Panc1 (cell line): Measurements from ENCODE around the gene SYCP2. TPM values are rescaled to one million over a fixed set of nuclear protein-coding genes. Genes with fewer than 3 reads are reported as not detected.

Source experiments
- ATAC-seq: fragments of 200-7000 bp; cut with Tn5 transposase; 2 replicates; pipeline ENCODE4 v1.9.1; 2020; ENCODE audit warnings: mild to moderate bottlenecking, moderate library complexity
- BruUV-seq: library from RNA; stranded (reverse); fragments of 400-500 nt; replicated peaks from 2 replicates; lab custom pipeline; 2021; lab: Mats Ljungman, UMichigan
- CTCF ChIA-PET: fragments of 300-600 bp; sonication (Branson Sonifier 250); formaldehyde crosslinking; loops from one replicate; lab custom pipeline; 2022; ENCODE audit warnings: antibody characterized with exemption; lab: Charles Lee
- POLR2A ChIA-PET: fragments of 300-600 bp; sonication (Branson Sonifier 250); formaldehyde crosslinking; loops from one replicate; lab custom pipeline; 2022; ENCODE audit warnings: antibody characterized with exemption; lab: Charles Lee
- DNase-seq: peaks from one replicate; pipeline ENCODE4 v3.0.0-alpha.2; 2010; ENCODE audit warnings: low read depth, low spot score
- H3K27ac ChIP-seq: 2 replicates; pipeline ENCODE4 v1.5.1; 2011; ENCODE audit warnings: mild to moderate bottlenecking, low read length, inconsistent platforms
- H3K27me3 ChIP-seq: fragments of 200-500 bp; sonication (Bioruptor generic); 2 replicates; pipeline ENCODE4 v1.6.0; 2014; ENCODE audit warnings: low read length, inconsistent platforms; ENCODE audit not compliant: control insufficient read depth, insufficient read depth
- H3K36me3 ChIP-seq: fragments of 200-500 bp; sonication (Bioruptor generic); 2 replicates; pipeline ENCODE4 v1.5.1; 2014; ENCODE audit warnings: inconsistent platforms, mild to moderate bottlenecking, low read length, moderate library complexity; ENCODE audit not compliant: control insufficient read depth, insufficient read depth
- H3K4me1 ChIP-seq: 2 replicates; pipeline ENCODE4 v1.5.1; 2011; ENCODE audit warnings: inconsistent platforms, mild to moderate bottlenecking, low read length, moderate library complexity; ENCODE audit not compliant: control insufficient read depth, insufficient read depth
- H3K4me3 ChIP-seq, 2 experiments: 2 replicates each; pipeline ENCODE4 v1.5.1; 2011 to 2012; ENCODE audit warnings: low read depth in 2 of 2, low read length in 2 of 2, mild to moderate bottlenecking in 2 of 2, inconsistent platforms in 1 of 2, moderate library complexity in 1 of 2
- H3K9me3 ChIP-seq: fragments of 200-500 bp; sonication (Bioruptor generic); 2 replicates; pipeline ENCODE4 v1.5.1; 2014; ENCODE audit warnings: low read depth, mild to moderate bottlenecking, inconsistent platforms, low read length, moderate library complexity; ENCODE audit not compliant: control insufficient read depth, insufficient read depth
- POLR2AphosphoS5 ChIP-seq: IDR thresholded peaks from 2 replicates; pipeline ENCODE4 v1.6.1; 2012; ENCODE audit warnings: mild to moderate bottlenecking, low read depth, low read length, moderate library complexity
- SIN3A ChIP-seq: IDR thresholded peaks from 2 replicates; pipeline ENCODE4 v1.6.1; 2012; ENCODE audit warnings: low read depth, mild to moderate bottlenecking, low read length, moderate library complexity, borderline replicate concordance; ENCODE audit not compliant: insufficient read depth
- TCF7L2 ChIP-seq: IDR thresholded peaks from 2 replicates; pipeline ENCODE4 v1.6.1; 2011; ENCODE audit warnings: mild to moderate bottlenecking, low read depth, low read length, inconsistent platforms
- in situ Hi-C: cut with HindIII; loops from 2 replicates; pipeline ENCODE4 v1.10.0; 2016; ENCODE audit warnings: low sequenced_read_pairs, low pct_unique_long_range_greater_than_20kb
- intact Hi-C: fragments of 100-400 bp; cut with micrococcal nuclease; formaldehyde crosslinking; loops from one replicate; pipeline ENCODE4 v1.10.0; 2022; ENCODE audit not compliant: unreplicated experiment
- total RNA-seq: library from RNA; stranded (reverse); gene quantifications from one replicate; pipeline ENCODE4 v1.2.1, GENCODE V29; 2021; ENCODE audit not compliant: unreplicated experiment
- TF ChIP-seq, protein P1 (sequence below): fragments of 450-650 bp; IDR thresholded peaks from 2 replicates; pipeline ENCODE4 v1.5.1; 2017; ENCODE audit warnings: mild to moderate bottlenecking
- TF ChIP-seq, protein P2 (sequence below), 2 experiments: IDR thresholded peaks; 2 replicates each; pipeline ENCODE4 v1.6.1; 2011 to 2012; ENCODE audit warnings: low read depth in 2 of 2, control low read depth in 1 of 2, low read length in 1 of 2, mild to moderate bottlenecking in 1 of 2, moderate library complexity in 1 of 2; ENCODE audit not compliant: insufficient read depth in 1 of 2

The SYCP2 gene
- total RNA-seq, 1 experiment from 2014 or later = 39.7 TPM

DNA sequence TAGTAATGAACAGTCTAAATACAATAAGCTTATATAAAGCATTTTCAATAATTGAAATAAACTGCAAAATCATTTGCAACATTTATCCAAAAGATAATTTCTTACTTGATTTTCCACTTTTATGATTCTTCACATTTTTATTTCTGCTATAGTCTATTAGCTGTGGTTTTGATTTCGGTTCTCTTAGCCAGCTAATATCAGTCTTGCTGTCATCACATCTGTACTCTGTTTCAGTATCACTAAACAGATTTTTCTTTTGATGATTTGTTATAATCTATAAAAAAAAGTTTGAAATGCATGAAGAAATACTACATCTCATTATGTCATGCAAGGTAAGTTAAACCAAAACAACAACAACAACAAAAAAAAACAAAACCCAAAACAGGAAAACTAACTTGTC is 53.2 kb downstream of the SYCP2 start:
- H3K36me3 ChIP-seq = peaks cover 40% of the 10 kb centered on the region
- no peaks in the 10 kb centered on the region for H3K9me3 ChIP-seq
- no peaks in the 10 kb centered on the region for H3K27me3 ChIP-seq
- no peak overlapping the region for H3K4me3 ChIP-seq
- DNase-seq (no peak), ATAC-seq (no peak)
- TF ChIP-seq POLR2AphosphoS5 = no peak
- TF ChIP-seq SIN3A = no peak
- TF ChIP-seq, protein P1, sequence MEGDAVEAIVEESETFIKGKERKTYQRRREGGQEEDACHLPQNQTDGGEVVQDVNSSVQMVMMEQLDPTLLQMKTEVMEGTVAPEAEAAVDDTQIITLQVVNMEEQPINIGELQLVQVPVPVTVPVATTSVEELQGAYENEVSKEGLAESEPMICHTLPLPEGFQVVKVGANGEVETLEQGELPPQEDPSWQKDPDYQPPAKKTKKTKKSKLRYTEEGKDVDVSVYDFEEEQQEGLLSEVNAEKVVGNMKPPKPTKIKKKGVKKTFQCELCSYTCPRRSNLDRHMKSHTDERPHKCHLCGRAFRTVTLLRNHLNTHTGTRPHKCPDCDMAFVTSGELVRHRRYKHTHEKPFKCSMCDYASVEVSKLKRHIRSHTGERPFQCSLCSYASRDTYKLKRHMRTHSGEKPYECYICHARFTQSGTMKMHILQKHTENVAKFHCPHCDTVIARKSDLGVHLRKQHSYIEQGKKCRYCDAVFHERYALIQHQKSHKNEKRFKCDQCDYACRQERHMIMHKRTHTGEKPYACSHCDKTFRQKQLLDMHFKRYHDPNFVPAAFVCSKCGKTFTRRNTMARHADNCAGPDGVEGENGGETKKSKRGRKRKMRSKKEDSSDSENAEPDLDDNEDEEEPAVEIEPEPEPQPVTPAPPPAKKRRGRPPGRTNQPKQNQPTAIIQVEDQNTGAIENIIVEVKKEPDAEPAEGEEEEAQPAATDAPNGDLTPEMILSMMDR = no peak
- TF ChIP-seq TCF7L2 = no peak
- TF ChIP-seq, protein P2, sequence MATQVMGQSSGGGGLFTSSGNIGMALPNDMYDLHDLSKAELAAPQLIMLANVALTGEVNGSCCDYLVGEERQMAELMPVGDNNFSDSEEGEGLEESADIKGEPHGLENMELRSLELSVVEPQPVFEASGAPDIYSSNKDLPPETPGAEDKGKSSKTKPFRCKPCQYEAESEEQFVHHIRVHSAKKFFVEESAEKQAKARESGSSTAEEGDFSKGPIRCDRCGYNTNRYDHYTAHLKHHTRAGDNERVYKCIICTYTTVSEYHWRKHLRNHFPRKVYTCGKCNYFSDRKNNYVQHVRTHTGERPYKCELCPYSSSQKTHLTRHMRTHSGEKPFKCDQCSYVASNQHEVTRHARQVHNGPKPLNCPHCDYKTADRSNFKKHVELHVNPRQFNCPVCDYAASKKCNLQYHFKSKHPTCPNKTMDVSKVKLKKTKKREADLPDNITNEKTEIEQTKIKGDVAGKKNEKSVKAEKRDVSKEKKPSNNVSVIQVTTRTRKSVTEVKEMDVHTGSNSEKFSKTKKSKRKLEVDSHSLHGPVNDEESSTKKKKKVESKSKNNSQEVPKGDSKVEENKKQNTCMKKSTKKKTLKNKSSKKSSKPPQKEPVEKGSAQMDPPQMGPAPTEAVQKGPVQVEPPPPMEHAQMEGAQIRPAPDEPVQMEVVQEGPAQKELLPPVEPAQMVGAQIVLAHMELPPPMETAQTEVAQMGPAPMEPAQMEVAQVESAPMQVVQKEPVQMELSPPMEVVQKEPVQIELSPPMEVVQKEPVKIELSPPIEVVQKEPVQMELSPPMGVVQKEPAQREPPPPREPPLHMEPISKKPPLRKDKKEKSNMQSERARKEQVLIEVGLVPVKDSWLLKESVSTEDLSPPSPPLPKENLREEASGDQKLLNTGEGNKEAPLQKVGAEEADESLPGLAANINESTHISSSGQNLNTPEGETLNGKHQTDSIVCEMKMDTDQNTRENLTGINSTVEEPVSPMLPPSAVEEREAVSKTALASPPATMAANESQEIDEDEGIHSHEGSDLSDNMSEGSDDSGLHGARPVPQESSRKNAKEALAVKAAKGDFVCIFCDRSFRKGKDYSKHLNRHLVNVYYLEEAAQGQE (IDR thresholded peaks at IDR 0.05; ENCODE audit: insufficient read depth in 1 of 2, low read depth in 2 of 2, low read length in 1 of 2) = no peak
- H3K27ac ChIP-seq = no peak overlapping the region
- in situ Hi-C loops (no loop called here), intact Hi-C loops (no loop called here)
- ChIA-PET CTCF (no interaction called here), POLR2A (interaction anchor here (0.6 kb wide), 1 partner anchor 18 kb away, joined by 3 read pairs; no protein-coding TSS in a partner anchor)
- BruUV-seq = no TSS peak
- H3K4me1 ChIP-seq = no peaks in the 10 kb centered on the region

DNA sequence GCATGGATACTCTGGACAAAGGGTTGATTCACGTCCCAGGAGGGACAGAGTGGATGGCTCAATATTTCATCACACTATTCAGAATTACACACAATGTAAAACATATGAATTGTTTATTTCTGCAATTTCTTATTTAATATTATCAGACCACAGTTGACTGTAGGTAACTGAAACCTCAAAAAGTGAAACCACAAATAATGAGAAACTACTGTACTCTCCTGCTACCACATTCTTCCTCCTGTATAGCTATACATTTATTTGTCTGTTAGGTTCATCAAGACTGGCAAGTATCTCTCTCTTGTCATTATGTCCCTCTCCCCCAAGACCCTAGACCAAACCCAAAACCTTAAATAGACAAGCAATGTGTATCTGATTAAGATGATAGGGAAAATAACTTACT is 60.0 kb downstream of the SYCP2 start:
- POLR2A ChIA-PET = no interaction called here
- H3K4me3 ChIP-seq = no peak overlapping the region
- no TSS peak for BruUV-seq
- no peak for DNase-seq
- in situ Hi-C loops = no loop called here
- TF ChIP-seq, protein P1 = no peak
- TF ChIP-seq SIN3A (no peak), POLR2AphosphoS5 (no peak), TCF7L2 (no peak)
- TF ChIP-seq, protein P2 (IDR thresholded peaks at IDR 0.05; ENCODE audit: insufficient read depth in 1 of 2, low read depth in 2 of 2, low read length in 1 of 2) = no peak
- ATAC-seq = no peak
- CTCF ChIA-PET = no interaction called here
- H3K27ac ChIP-seq = no peak overlapping the region
- H3K36me3 ChIP-seq = peaks cover 47% of the 10 kb centered on the region
- H3K9me3 ChIP-seq = no peaks in the 10 kb centered on the region
- H3K27me3 ChIP-seq = no peaks in the 10 kb centered on the region
- intact Hi-C loops = no loop called here
- no peaks in the 10 kb centered on the region for H3K4me1 ChIP-seq
